ENCODE results near the gene MAPKAPK5. TPM values are rescaled to one million over a fixed set of nuclear protein-coding genes. Genes with fewer than 3 reads are reported as not detected.

MAPKAPK5 gene
- total RNA-seq, 2 donors from 2014 or later, result 17.1 to 43.2 TPM

GRCh38 chr12:111838353-111838752 is 3.7 kb upstream of the MAPKAPK5 start:
- DNase-seq (no peak), ATAC-seq (no peak)
- Histone ChIP-seq H3K9me3 (no peaks in the 10 kb centered on the region), H3K4me3 (no peak overlapping the region), H3K4me1 (peaks cover 21% of the 10 kb centered on the region), H3K27ac (no peak overlapping the region), H3K27me3 (no peaks in the 10 kb centered on the region), H3K36me3 (replicated peaks in 1 of 2; ENCODE audit: insufficient read depth in 1 of 2, low read depth in 2 of 2) (no peaks in the 10 kb centered on the region)
- no peak for TF ChIP-seq POLR2A (IDR thresholded peaks at IDR 0.05)
- no peak for TF ChIP-seq CTCF (IDR thresholded peaks at IDR 0.05)
- WGBS, 2 donors, result 84 to 93% methylated on average over 3 of the region's 3 CpGs
- intact Hi-C loops (cut with DNase I), result no loop called here

GRCh38 chr12:111840807-111841206 is 1.2 kb upstream of the MAPKAPK5 start:
- H3K27ac ChIP-seq, result peak overlapping the region in 2 of 4 donors; percentile 96 to 99
- no peaks in the 10 kb centered on the region for H3K36me3 ChIP-seq (replicated peaks in 1 of 2; ENCODE audit: insufficient read depth in 1 of 2, low read depth in 2 of 2)
- DNase-seq (no peak), ATAC-seq (no peak)
- intact Hi-C loops (cut with DNase I), result no loop called here
- no peaks in the 10 kb centered on the region for H3K9me3 ChIP-seq
- peaks cover 33% of the 10 kb centered on the region for H3K4me1 ChIP-seq
- no peak for TF ChIP-seq POLR2A (IDR thresholded peaks at IDR 0.05)
- TF ChIP-seq CTCF (IDR thresholded peaks at IDR 0.05), result no peak
- WGBS, 2 donors, result 7 to 27% methylated on average over 11 of the region's 11 CpGs
- no peaks in the 10 kb centered on the region for H3K27me3 ChIP-seq
- H3K4me3 ChIP-seq, result peak overlapping the region in 1 of 2 donors; percentile 96

GRCh38 chr12:111841236-111841749 is 735 bp upstream of the MAPKAPK5 start:
- peak overlapping the region; percentile 59 to 96 for H3K4me3 ChIP-seq
- TF ChIP-seq POLR2A (IDR thresholded peaks at IDR 0.05) (no peak), CTCF (IDR thresholded peaks at IDR 0.05) (no peak)
- peaks cover 37% of the 10 kb centered on the region for H3K4me1 ChIP-seq
- intact Hi-C loops (cut with DNase I), result no loop called here
- H3K27me3 ChIP-seq, result no peaks in the 10 kb centered on the region
- H3K36me3 ChIP-seq (replicated peaks in 1 of 2; ENCODE audit: insufficient read depth in 1 of 2, low read depth in 2 of 2), result no peaks in the 10 kb centered on the region
- no peak for DNase-seq
- H3K27ac ChIP-seq, result peak overlapping the region; percentile 87 to 99 (median 94)
- H3K9me3 ChIP-seq, result no peaks in the 10 kb centered on the region
- 0% methylated on average over 13 of the region's 13 CpGs for WGBS, 2 donors
- ATAC-seq, result no peak

GRCh38 chr12:111842556-111843396 is 748 bp downstream of the MAPKAPK5 start:
- 0 to 3% methylated on average over 20 to 44 of the region's 44 CpGs for WGBS, 2 donors
- intact Hi-C loops (cut with DNase I), result no loop called here

More at GRCh38 chr12:111842556-111843396, 748 bp downstream of the MAPKAPK5 start:
- Histone ChIP-seq H3K4me1 (peaks cover 37% of the 10 kb centered on the region), H3K4me3 (peak overlapping the region; percentile 59 to 96), H3K27ac (peak overlapping the region; percentile 87 to 99 (median 94)), H3K27me3 (no peaks in the 10 kb centered on the region), H3K9me3 (no peaks in the 10 kb centered on the region), H3K36me3 (replicated peaks in 1 of 2; ENCODE audit: insufficient read depth in 1 of 2, low read depth in 2 of 2) (no peaks in the 10 kb centered on the region)
- DNase-seq (peak in 3 of 4 donors; percentile 6 to 20 (median 9)), ATAC-seq (peak; percentile 20)
- no peak for TF ChIP-seq CTCF (IDR thresholded peaks at IDR 0.05)
- TF ChIP-seq POLR2A (IDR thresholded peaks at IDR 0.05), result no peak

Measured in body of pancreas (tissue), 4 donors.